Parathyroid adenoma (tissue), 2 donors: ENCODE measurements around the gene PRICKLE2.

Experiments used
- H2AFZ ChIP-seq: fragments of 300-600 bp; sonication (generic); one replicate; pipeline ENCODE4 v1.7.0; 2017; ENCODE audit warnings: antibody characterized with exemption, mild to moderate bottlenecking
- H3K27ac ChIP-seq: fragments of 300-600 bp; sonication (generic); one replicate; pipeline ENCODE4 v1.7.0; 2017
- H3K27me3 ChIP-seq: fragments of 300-600 bp; sonication (generic); one replicate; pipeline ENCODE4 v1.7.0; 2017; ENCODE audit warnings: low read length; ENCODE audit not compliant: control insufficient read depth, insufficient read depth
- H3K36me3 ChIP-seq: fragments of 300-600 bp; sonication (generic); one replicate; pipeline ENCODE4 v1.7.0; 2017; ENCODE audit warnings: low read length; ENCODE audit not compliant: control insufficient read depth, insufficient read depth
- H3K4me1 ChIP-seq: fragments of 300-600 bp; sonication (generic); one replicate; pipeline ENCODE4 v1.7.0; 2017; ENCODE audit warnings: control low read depth
- H3K4me2 ChIP-seq: fragments of 300-600 bp; sonication (generic); one replicate; pipeline ENCODE4 v1.7.0; 2017; ENCODE audit warnings: low read length
- H3K4me3 ChIP-seq: fragments of 300-600 bp; sonication (generic); one replicate; pipeline ENCODE4 v1.7.0; 2017; ENCODE audit warnings: low read depth, low read length
- H3K79me2 ChIP-seq: fragments of 300-600 bp; sonication (generic); one replicate; pipeline ENCODE4 v1.7.0; 2017; ENCODE audit warnings: control low read depth
- H3K9ac ChIP-seq: fragments of 300-600 bp; sonication (generic); one replicate; pipeline ENCODE4 v1.7.0; 2017; ENCODE audit warnings: mild to moderate bottlenecking
- H3K9me3 ChIP-seq: fragments of 300-600 bp; sonication (generic); one replicate; pipeline ENCODE4 v1.7.0; 2017; ENCODE audit warnings: low read length; ENCODE audit not compliant: control insufficient read depth
- TF ChIP-seq, protein P1 (sequence below): fragments of 300-600 bp; sonication (generic); IDR thresholded peaks from one replicate; pipeline ENCODE4 v1.7.0; 2017; ENCODE audit warnings: antibody characterized with exemption, mild to moderate bottlenecking
- donor health status: primary hyperparathyroidism.

PRICKLE2 gene

GRCh38 chr3:64266065-64266931 is 41.0 kb upstream of the PRICKLE2 start:
- Histone ChIP-seq H3K27ac (peak overlapping the region; percentile 36), H3K9ac (no peak overlapping the region), H3K4me2 (no peak overlapping the region)

GRCh38 chr3:64265646-64266045 is 40.4 kb upstream of the PRICKLE2 start:
- H3K4me3 ChIP-seq: no peak overlapping the region
- peak overlapping the region; percentile 36 for H3K27ac ChIP-seq
- no peak overlapping the region for H3K4me2 ChIP-seq
- no peaks in the 10 kb centered on the region for H3K36me3 ChIP-seq
- TF ChIP-seq, protein P1, sequence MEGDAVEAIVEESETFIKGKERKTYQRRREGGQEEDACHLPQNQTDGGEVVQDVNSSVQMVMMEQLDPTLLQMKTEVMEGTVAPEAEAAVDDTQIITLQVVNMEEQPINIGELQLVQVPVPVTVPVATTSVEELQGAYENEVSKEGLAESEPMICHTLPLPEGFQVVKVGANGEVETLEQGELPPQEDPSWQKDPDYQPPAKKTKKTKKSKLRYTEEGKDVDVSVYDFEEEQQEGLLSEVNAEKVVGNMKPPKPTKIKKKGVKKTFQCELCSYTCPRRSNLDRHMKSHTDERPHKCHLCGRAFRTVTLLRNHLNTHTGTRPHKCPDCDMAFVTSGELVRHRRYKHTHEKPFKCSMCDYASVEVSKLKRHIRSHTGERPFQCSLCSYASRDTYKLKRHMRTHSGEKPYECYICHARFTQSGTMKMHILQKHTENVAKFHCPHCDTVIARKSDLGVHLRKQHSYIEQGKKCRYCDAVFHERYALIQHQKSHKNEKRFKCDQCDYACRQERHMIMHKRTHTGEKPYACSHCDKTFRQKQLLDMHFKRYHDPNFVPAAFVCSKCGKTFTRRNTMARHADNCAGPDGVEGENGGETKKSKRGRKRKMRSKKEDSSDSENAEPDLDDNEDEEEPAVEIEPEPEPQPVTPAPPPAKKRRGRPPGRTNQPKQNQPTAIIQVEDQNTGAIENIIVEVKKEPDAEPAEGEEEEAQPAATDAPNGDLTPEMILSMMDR: no peak
- H3K9ac ChIP-seq: no peak overlapping the region
- no peaks in the 10 kb centered on the region for H3K27me3 ChIP-seq
- no peaks in the 10 kb centered on the region for H3K9me3 ChIP-seq
- H2AFZ ChIP-seq: no peak overlapping the region
- H3K4me1 ChIP-seq: peaks cover 2% of the 10 kb centered on the region
- H3K79me2 ChIP-seq: no peaks in the 10 kb centered on the region

More at GRCh38 chr3:64266065-64266931, 41.0 kb upstream of the PRICKLE2 start:
- no peaks in the 10 kb centered on the region for H3K36me3 ChIP-seq
- no peak overlapping the region for H3K4me3 ChIP-seq
- no peaks in the 10 kb centered on the region for H3K27me3 ChIP-seq
- H3K79me2 ChIP-seq: no peaks in the 10 kb centered on the region
- TF ChIP-seq, protein P1: no peak
- peaks cover 2% of the 10 kb centered on the region for H3K4me1 ChIP-seq
- no peak overlapping the region for H2AFZ ChIP-seq
- H3K9me3 ChIP-seq: no peaks in the 10 kb centered on the region

DNA sequence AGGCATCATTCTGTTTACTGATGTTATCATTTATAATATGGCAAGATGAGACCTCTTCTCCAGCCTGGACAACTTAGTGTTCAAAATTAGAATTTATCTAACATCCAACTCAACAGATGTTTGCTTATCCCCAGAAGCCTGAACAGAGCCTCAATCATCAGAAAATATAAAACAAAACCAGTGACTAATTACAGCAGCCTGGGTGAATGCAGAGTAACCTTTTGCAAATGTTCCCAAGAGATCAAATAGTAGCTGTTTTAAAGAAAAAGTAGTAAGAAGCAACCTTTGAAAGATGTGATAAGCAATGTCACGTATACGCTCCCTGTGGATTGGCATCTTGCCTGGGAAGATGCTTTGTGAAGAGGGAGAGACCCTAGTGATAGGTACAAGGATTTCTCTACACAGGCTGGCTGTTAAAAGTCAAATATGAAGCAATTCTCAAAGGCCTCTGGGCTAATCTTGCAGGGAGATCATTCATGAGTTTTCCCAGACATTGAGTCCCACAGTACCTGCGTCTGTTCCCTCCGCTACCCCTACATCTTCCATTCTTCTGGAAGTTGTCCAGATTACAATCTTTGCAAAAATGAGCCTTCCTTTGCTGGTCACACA is 39.3 kb upstream of the PRICKLE2 start:
- Histone ChIP-seq H2AFZ (no peak overlapping the region), H3K9ac (no peak overlapping the region), H3K4me3 (no peak overlapping the region), H3K27me3 (no peaks in the 10 kb centered on the region), H3K36me3 (no peaks in the 10 kb centered on the region), H3K4me1 (peaks cover 2% of the 10 kb centered on the region), H3K79me2 (no peaks in the 10 kb centered on the region), H3K9me3 (no peaks in the 10 kb centered on the region), H3K4me2 (no peak overlapping the region), H3K27ac (no peak overlapping the region)
- TF ChIP-seq, protein P1: no peak

GRCh38 chr3:64262574-64263114 is 37.4 kb upstream of the PRICKLE2 start:
- Histone ChIP-seq H2AFZ (no peak overlapping the region), H3K27me3 (no peaks in the 10 kb centered on the region), H3K36me3 (no peaks in the 10 kb centered on the region), H3K4me1 (peaks cover 2% of the 10 kb centered on the region), H3K4me2 (no peak overlapping the region), H3K9me3 (no peaks in the 10 kb centered on the region), H3K4me3 (no peak overlapping the region), H3K79me2 (no peaks in the 10 kb centered on the region), H3K9ac (no peak overlapping the region), H3K27ac (no peak overlapping the region)
- TF ChIP-seq, protein P1: no peak
